ENCODE results near the gene FRMD4A. TPM values are rescaled to one million over a fixed set of nuclear protein-coding genes. Genes with fewer than 3 reads are reported as not detected.
A peak's percentile ranks its signal among the peaks of the same experiment; 100 is the strongest.

The FRMD4A gene
- total and polyA plus RNA-seq, 5 experiments from 2014 or later, result 0.02 to 0.80 (median 0.31) TPM; not detected in 2

- no peak for DNase-seq
- Mint-ChIP-seq H3K27me3 (no peaks in the 10 kb centered on the region), H3K27ac (no peak overlapping the region), H3K4me3 (no peak overlapping the region), H3K4me1 (peaks cover 0 to 2% (median 0%) of the 10 kb centered on the region in 4 donors), H3K9me3 (peaks cover 0 to 2% (median 0%) of the 10 kb centered on the region in 9 donors), H3K36me3 (peaks cover 17 to 83% (median 51%) of the 10 kb centered on the region in 3 donors)
- POLR2A ChIA-PET, result no interaction called here
- no peak for ATAC-seq
These were observed 696.5 kb downstream of the FRMD4A start for GRCh38 chr10:13634207-13634606.

- Mint-ChIP-seq H3K36me3 (peaks cover 14 to 82% (median 46%) of the 10 kb centered on the region in 3 donors), H3K4me1 (peaks cover 0 to 2% (median 0%) of the 10 kb centered on the region in 4 donors), H3K27me3 (no peaks in the 10 kb centered on the region), H3K27ac (peak overlapping the region in 1 of 10 donors; percentile 7), H3K9me3 (peaks cover 0 to 2% (median 0%) of the 10 kb centered on the region in 9 donors), H3K4me3 (no peak overlapping the region)
- DNase-seq (no peak), ATAC-seq (no peak)
- POLR2A ChIA-PET, result no interaction called here
These were observed 697.0 kb downstream of the FRMD4A start for GRCh38 chr10:13633689-13634088.

GRCh38 chr10:13632884-13633440, 697.8 kb downstream of the FRMD4A start:
- DNase-seq (no peak), ATAC-seq (no peak)
- POLR2A ChIA-PET, result no interaction called here
- Mint-ChIP-seq H3K4me1 (peaks cover 0 to 2% (median 0%) of the 10 kb centered on the region in 4 donors), H3K27me3 (no peaks in the 10 kb centered on the region), H3K36me3 (peaks cover 6 to 78% (median 39%) of the 10 kb centered on the region in 3 donors), H3K4me3 (no peak overlapping the region), H3K27ac (peak overlapping the region in 1 of 10 donors; percentile 46), H3K9me3 (no peaks in the 10 kb centered on the region)

- Mint-ChIP-seq H3K4me3 (no peak overlapping the region), H3K36me3 (peaks cover 1 to 73% (median 33%) of the 10 kb centered on the region in 3 donors), H3K27me3 (no peaks in the 10 kb centered on the region), H3K9me3 (no peaks in the 10 kb centered on the region), H3K4me1 (peaks cover 0 to 2% (median 0%) of the 10 kb centered on the region in 4 donors), H3K27ac (peak overlapping the region in 1 of 10 donors; percentile 41)
- no peak for DNase-seq
- no peak for ATAC-seq
- POLR2A ChIA-PET, result no interaction called here
These were observed 698.3 kb downstream of the FRMD4A start for GRCh38 chr10:13632440-13632839.

GRCh38 chr10:13631594-13631993, 699.1 kb downstream of the FRMD4A start:
- peaks cover 0 to 2% (median 0%) of the 10 kb centered on the region in 4 donors for H3K4me1 Mint-ChIP-seq
- peaks cover 0 to 67% (median 28%) of the 10 kb centered on the region in 3 donors for H3K36me3 Mint-ChIP-seq
- H3K9me3 Mint-ChIP-seq, result no peaks in the 10 kb centered on the region
- ATAC-seq (no peak), DNase-seq (no peak)
- POLR2A ChIA-PET, result no interaction called here
- H3K27me3 Mint-ChIP-seq, result no peaks in the 10 kb centered on the region
- no peak overlapping the region for H3K4me3 Mint-ChIP-seq
- peak overlapping the region in 1 of 10 donors; percentile 41 for H3K27ac Mint-ChIP-seq

- POLR2A ChIA-PET, result no interaction called here
- H3K36me3 Mint-ChIP-seq, result peaks cover 0 to 60% (median 21%) of the 10 kb centered on the region in 3 donors
- no peaks in the 10 kb centered on the region for H3K4me1 Mint-ChIP-seq
- H3K27ac Mint-ChIP-seq, result no peak overlapping the region
- H3K9me3 Mint-ChIP-seq, result no peaks in the 10 kb centered on the region
- DNase-seq (no peak), ATAC-seq (no peak)
- no peak overlapping the region for H3K4me3 Mint-ChIP-seq
- no peaks in the 10 kb centered on the region for H3K27me3 Mint-ChIP-seq
These were observed 700.5 kb downstream of the FRMD4A start for GRCh38 chr10:13630231-13630630.

GRCh38 chr10:13629116-13629515, 701.6 kb downstream of the FRMD4A start:
- Mint-ChIP-seq H3K9me3 (no peaks in the 10 kb centered on the region), H3K27ac (no peak overlapping the region), H3K27me3 (no peaks in the 10 kb centered on the region), H3K36me3 (peaks cover 0 to 63% (median 14%) of the 10 kb centered on the region in 3 donors), H3K4me1 (no peaks in the 10 kb centered on the region), H3K4me3 (no peak overlapping the region)
- no peak for DNase-seq
- POLR2A ChIA-PET, result no interaction called here
- ATAC-seq, result no peak

- no peak for DNase-seq
- H3K27ac Mint-ChIP-seq, result peak overlapping the region in 2 of 10 donors; percentile 14 to 36
- no peaks in the 10 kb centered on the region for H3K27me3 Mint-ChIP-seq
- H3K4me1 Mint-ChIP-seq, result no peaks in the 10 kb centered on the region
- no peak overlapping the region for H3K4me3 Mint-ChIP-seq
- H3K9me3 Mint-ChIP-seq, result no peaks in the 10 kb centered on the region
- peaks cover 0 to 64% (median 13%) of the 10 kb centered on the region in 3 donors for H3K36me3 Mint-ChIP-seq
- POLR2A ChIA-PET, result no interaction called here
- no peak for ATAC-seq
These were observed 702.1 kb downstream of the FRMD4A start for GRCh38 chr10:13628661-13629060.

- DNase-seq (no peak), ATAC-seq (no peak)
- H3K27me3 Mint-ChIP-seq, result no peaks in the 10 kb centered on the region
- peaks cover 0 to 60% (median 9%) of the 10 kb centered on the region in 3 donors for H3K36me3 Mint-ChIP-seq
- H3K4me3 Mint-ChIP-seq, result no peak overlapping the region
- H3K27ac Mint-ChIP-seq, result no peak overlapping the region
- POLR2A ChIA-PET, result no interaction called here
- H3K9me3 Mint-ChIP-seq, result no peaks in the 10 kb centered on the region
- no peaks in the 10 kb centered on the region for H3K4me1 Mint-ChIP-seq
These were observed 703.0 kb downstream of the FRMD4A start for GRCh38 chr10:13627459-13628310.

GRCh38 chr10:13624630-13625029, 706.1 kb downstream of the FRMD4A start:
- no peaks in the 10 kb centered on the region for H3K9me3 Mint-ChIP-seq
- no peak overlapping the region for H3K27ac Mint-ChIP-seq
- H3K4me1 Mint-ChIP-seq, result no peaks in the 10 kb centered on the region
- POLR2A ChIA-PET, result no interaction called here
- DNase-seq, result no peak
- no peaks in the 10 kb centered on the region for H3K27me3 Mint-ChIP-seq
- ATAC-seq, result no peak
- H3K4me3 Mint-ChIP-seq, result no peak overlapping the region
- peaks cover 4 to 55% (median 5%) of the 10 kb centered on the region in 3 donors for H3K36me3 Mint-ChIP-seq

GRCh38 chr10:13621931-13622330, 708.8 kb downstream of the FRMD4A start:
- H3K27ac Mint-ChIP-seq, result no peak overlapping the region
- no peak overlapping the region for H3K4me3 Mint-ChIP-seq
- ATAC-seq, result no peak
- DNase-seq, result no peak
- POLR2A ChIA-PET, result interaction anchor here (0.6 kb wide), 1 partner anchor 915 kb away, joined by 3 read pairs; no protein-coding TSS in a partner anchor
- H3K27me3 Mint-ChIP-seq, result no peaks in the 10 kb centered on the region
- no peaks in the 10 kb centered on the region for H3K4me1 Mint-ChIP-seq
- no peaks in the 10 kb centered on the region for H3K9me3 Mint-ChIP-seq
- peaks cover 11 to 70% (median 16%) of the 10 kb centered on the region in 3 donors for H3K36me3 Mint-ChIP-seq

GRCh38 chr10:13617116-13617515, 713.6 kb downstream of the FRMD4A start:
- H3K36me3 Mint-ChIP-seq, result peaks cover 11 to 88% (median 33%) of the 10 kb centered on the region in 3 donors
- ATAC-seq, result no peak
- H3K4me3 Mint-ChIP-seq, result no peak overlapping the region
- H3K27ac Mint-ChIP-seq, result no peak overlapping the region
- POLR2A ChIA-PET, result no interaction called here
- peaks cover 0 to 6% (median 0%) of the 10 kb centered on the region in 4 donors for H3K4me1 Mint-ChIP-seq
- no peaks in the 10 kb centered on the region for H3K9me3 Mint-ChIP-seq
- no peaks in the 10 kb centered on the region for H3K27me3 Mint-ChIP-seq
- DNase-seq, result no peak

- Mint-ChIP-seq H3K9me3 (no peaks in the 10 kb centered on the region), H3K4me3 (no peak overlapping the region), H3K27me3 (no peaks in the 10 kb centered on the region)
These were observed 714.9 kb downstream of the FRMD4A start for GRCh38 chr10:13615650-13616300.

More at GRCh38 chr10:13615650-13616300, 714.9 kb downstream of the FRMD4A start:
- peaks cover 11 to 92% (median 43%) of the 10 kb centered on the region in 3 donors for H3K36me3 Mint-ChIP-seq
- DNase-seq (no peak), ATAC-seq (no peak)
- peaks cover 0 to 6% (median 0%) of the 10 kb centered on the region in 4 donors for H3K4me1 Mint-ChIP-seq
- H3K27ac Mint-ChIP-seq, result peak overlapping the region in 3 of 10 donors; percentile 17 to 53 (median 43)
- POLR2A ChIA-PET, result no interaction called here

All from naive thymus-derived CD8-positive, alpha-beta T cell (primary cell).